Astrocyte (in vitro differentiated cells and primary cell): ENCODE data around the gene HOGA1. TPM values are rescaled to one million over a fixed set of nuclear protein-coding genes. Genes with fewer than 3 reads are reported as not detected.

ENCODE experiments used
- DNase-seq: peaks from one replicate; pipeline ENCODE4 v3.0.0-alpha.2; 2010; ENCODE audit warnings: low read depth
- FAIRE-seq: peaks from 2 replicates; lab custom pipeline; 2011; peaks lifted over from hg19 to GRCh38; lab: Jason Lieb, UNC
- H2AFZ ChIP-seq: 2 replicates; pipeline ENCODE4 v1.6.0; 2012; ENCODE audit warnings: low read depth, low read length, inconsistent platforms
- H3K27ac ChIP-seq: 2 replicates; pipeline ENCODE4 v1.5.1; 2011; ENCODE audit warnings: low read depth, low read length, inconsistent platforms
- H3K27me3 ChIP-seq: 2 replicates; pipeline ENCODE4 v1.6.0; 2011; ENCODE audit warnings: low read length, inconsistent platforms; ENCODE audit not compliant: insufficient read depth
- H3K36me3 ChIP-seq: 2 replicates; pipeline ENCODE4 v1.5.1; 2011; ENCODE audit warnings: low read length, inconsistent platforms; ENCODE audit not compliant: insufficient read depth
- H3K4me1 ChIP-seq: 2 replicates; pipeline ENCODE4 v1.5.1; 2011; ENCODE audit warnings: low read length, inconsistent platforms; ENCODE audit not compliant: insufficient read depth
- H3K4me2 ChIP-seq: 2 replicates; pipeline ENCODE4 v1.6.0; 2012; ENCODE audit warnings: low read length, inconsistent platforms
- H3K4me3 ChIP-seq: 2 replicates; pipeline ENCODE4 v1.5.1; 2011; ENCODE audit warnings: low read depth, mild to moderate bottlenecking, low read length, inconsistent platforms; ENCODE audit not compliant: insufficient read depth
- H3K79me2 ChIP-seq: 2 replicates; pipeline ENCODE4 v1.6.0; 2012; ENCODE audit warnings: mild to moderate bottlenecking, low read length, inconsistent platforms; ENCODE audit not compliant: insufficient read depth
- H3K9ac ChIP-seq: 2 replicates; pipeline ENCODE4 v1.6.0; 2012; ENCODE audit warnings: mild to moderate bottlenecking, low read length, inconsistent platforms
- H3K9me3 ChIP-seq: 2 replicates; pipeline ENCODE4 v1.5.1; 2012; ENCODE audit warnings: low read depth, mild to moderate bottlenecking, low read length, inconsistent platforms; ENCODE audit not compliant: insufficient read depth
- H4K20me1 ChIP-seq: 2 replicates; pipeline ENCODE4 v1.6.0; 2012; ENCODE audit warnings: low read length, inconsistent platforms; ENCODE audit not compliant: insufficient read depth
- H3K27ac Mint-ChIP-seq: one replicate; pipeline ENCODE4 v1.8.0; 2021; ENCODE audit warnings: mild to moderate bottlenecking, mixed read lengths; ENCODE audit not compliant: unreplicated experiment
- H3K27me3 Mint-ChIP-seq: one replicate; pipeline ENCODE4 v1.8.0; 2021; ENCODE audit warnings: low read depth, mixed read lengths; ENCODE audit not compliant: unreplicated experiment
- H3K36me3 Mint-ChIP-seq: one replicate; pipeline ENCODE4 v1.8.0; 2021; ENCODE audit warnings: low read depth, mixed read lengths; ENCODE audit not compliant: unreplicated experiment
- H3K4me1 Mint-ChIP-seq: one replicate; pipeline ENCODE4 v1.8.0; 2021; ENCODE audit warnings: low read depth, mixed read lengths; ENCODE audit not compliant: unreplicated experiment
- H3K4me3 Mint-ChIP-seq: one replicate; pipeline ENCODE4 v1.8.0; 2021; ENCODE audit warnings: mild to moderate bottlenecking, moderate library complexity, mixed read lengths; ENCODE audit not compliant: unreplicated experiment
- H3K9me3 Mint-ChIP-seq: one replicate; pipeline ENCODE4 v1.8.0; 2021; ENCODE audit warnings: mild to moderate bottlenecking, mixed read lengths; ENCODE audit not compliant: unreplicated experiment
- EZH2 ChIP-seq: IDR thresholded peaks from 2 replicates; pipeline ENCODE4 v1.6.1; 2012; ENCODE audit warnings: mild to moderate bottlenecking, low read length, inconsistent platforms; ENCODE audit not compliant: insufficient read depth
- total RNA-seq: library from RNA; stranded (reverse); gene quantifications from 2 replicates; pipeline ENCODE4 v1.2.1, GENCODE V29; 2021
- TF ChIP-seq, protein P1 (sequence below): IDR thresholded peaks from 2 replicates; pipeline ENCODE4 v1.5.1; 2011; ENCODE audit warnings: low read depth, mild to moderate bottlenecking, inconsistent platforms, low read length, moderate library complexity; ENCODE audit not compliant: insufficient read depth

Gene HOGA1
- total RNA-seq, 1 donor from 2014 or later: 0.23 TPM

DNA sequence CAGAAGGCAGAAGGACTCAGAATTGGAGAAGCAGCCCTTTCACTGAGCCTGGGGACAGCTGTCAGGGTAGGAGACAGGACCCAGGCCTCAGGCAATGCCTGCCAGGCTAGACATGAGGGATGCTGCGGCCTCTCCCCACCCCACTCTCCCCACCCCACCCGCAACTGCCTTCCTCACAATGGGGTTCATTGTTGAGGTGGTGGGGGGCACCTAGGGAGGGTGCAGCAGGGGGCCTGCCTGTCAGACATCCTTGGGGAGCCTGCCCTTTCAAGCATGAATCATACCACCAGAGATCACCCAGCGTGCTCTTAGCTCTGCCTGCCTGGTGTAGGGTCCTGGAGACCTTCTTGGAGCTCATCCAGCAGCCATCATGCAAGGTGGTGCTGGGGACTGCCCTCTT is 5.3 kb downstream of the HOGA1 start, which contains the start of gene C10orf62:
Gene C10orf62 (plus strand): TSS at position 243 of the 400 bp plus-strand sequence. CDS start 177 bp downstream, outside the sequence.
- H3K27ac Mint-ChIP-seq: peak within 1 kb of the TSS; percentile 62
- H3K27me3 Mint-ChIP-seq: no peaks in the 10 kb centered on the region
- FAIRE-seq: no peak

DNA sequence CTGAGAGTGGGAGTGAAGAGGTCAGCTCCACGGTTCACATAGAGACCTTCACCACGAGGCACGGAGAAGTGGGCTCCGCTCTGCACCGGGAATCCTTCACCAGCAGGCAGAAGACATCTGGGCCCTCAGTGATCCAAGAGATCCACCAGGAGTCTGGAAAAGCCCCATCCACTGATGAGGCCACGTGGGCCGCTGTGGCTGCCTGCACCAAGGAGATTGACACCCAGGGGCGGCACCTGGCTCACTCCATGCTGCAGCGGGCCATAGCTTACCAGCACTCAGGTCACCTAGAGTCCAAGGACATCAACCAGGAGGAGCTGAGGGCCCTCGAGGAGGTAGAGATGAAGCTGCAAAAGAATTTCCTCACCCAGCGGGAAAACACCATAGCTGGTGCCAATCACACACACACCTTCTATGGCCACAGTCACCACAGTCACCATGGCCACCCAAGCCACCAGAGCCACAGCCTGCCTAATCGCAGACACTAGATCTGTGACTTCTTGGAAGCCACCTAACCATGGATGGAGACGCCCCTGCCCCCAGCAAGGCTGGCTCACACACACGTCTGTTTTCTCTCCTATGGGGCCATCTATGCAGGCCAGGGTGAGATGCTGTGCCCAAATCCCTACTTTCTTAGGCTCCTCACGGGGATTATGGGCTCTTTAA is 6.0 kb downstream of the HOGA1 start:
- Histone ChIP-seq H3K79me2 (no peaks in the 10 kb centered on the region), H3K4me1 (no peaks in the 10 kb centered on the region), H3K27ac (no peak overlapping the region), H3K27me3 (no peaks in the 10 kb centered on the region), H3K9me3 (no peaks in the 10 kb centered on the region), H3K36me3 (no peaks in the 10 kb centered on the region), H2AFZ (no peak overlapping the region), H4K20me1 (no peaks in the 10 kb centered on the region), H3K9ac (no peak overlapping the region), H3K4me2 (no peak overlapping the region), H3K4me3 (no peak overlapping the region)
- TF ChIP-seq, protein P1, sequence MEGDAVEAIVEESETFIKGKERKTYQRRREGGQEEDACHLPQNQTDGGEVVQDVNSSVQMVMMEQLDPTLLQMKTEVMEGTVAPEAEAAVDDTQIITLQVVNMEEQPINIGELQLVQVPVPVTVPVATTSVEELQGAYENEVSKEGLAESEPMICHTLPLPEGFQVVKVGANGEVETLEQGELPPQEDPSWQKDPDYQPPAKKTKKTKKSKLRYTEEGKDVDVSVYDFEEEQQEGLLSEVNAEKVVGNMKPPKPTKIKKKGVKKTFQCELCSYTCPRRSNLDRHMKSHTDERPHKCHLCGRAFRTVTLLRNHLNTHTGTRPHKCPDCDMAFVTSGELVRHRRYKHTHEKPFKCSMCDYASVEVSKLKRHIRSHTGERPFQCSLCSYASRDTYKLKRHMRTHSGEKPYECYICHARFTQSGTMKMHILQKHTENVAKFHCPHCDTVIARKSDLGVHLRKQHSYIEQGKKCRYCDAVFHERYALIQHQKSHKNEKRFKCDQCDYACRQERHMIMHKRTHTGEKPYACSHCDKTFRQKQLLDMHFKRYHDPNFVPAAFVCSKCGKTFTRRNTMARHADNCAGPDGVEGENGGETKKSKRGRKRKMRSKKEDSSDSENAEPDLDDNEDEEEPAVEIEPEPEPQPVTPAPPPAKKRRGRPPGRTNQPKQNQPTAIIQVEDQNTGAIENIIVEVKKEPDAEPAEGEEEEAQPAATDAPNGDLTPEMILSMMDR: no peak
- no peak for TF ChIP-seq EZH2
- Mint-ChIP-seq H3K4me1 (peaks cover 1% of the 10 kb centered on the region), H3K27me3 (no peaks in the 10 kb centered on the region), H3K27ac (no peak overlapping the region), H3K36me3 (peaks cover 1% of the 10 kb centered on the region), H3K4me3 (no peak overlapping the region), H3K9me3 (no peaks in the 10 kb centered on the region)
- no peak for DNase-seq
- no peak for FAIRE-seq

More for the DNA sequence above, 5.3 kb downstream of the HOGA1 start, which contains the start of gene C10orf62:
- Histone ChIP-seq H4K20me1 (no peaks in the 10 kb centered on the region), H3K9me3 (no peaks in the 10 kb centered on the region), H3K9ac (no peak within 1 kb of the TSS), H3K27ac (no peak within 1 kb of the TSS), H3K4me3 (no peak within 1 kb of the TSS), H3K79me2 (no peaks in the 10 kb centered on the region), H3K4me1 (no peaks in the 10 kb centered on the region), H3K4me2 (no peak within 1 kb of the TSS), H3K27me3 (no peaks in the 10 kb centered on the region), H3K36me3 (no peaks in the 10 kb centered on the region), H2AFZ (no peak within 1 kb of the TSS)
- TF ChIP-seq, protein P1: no peak
- no peak for DNase-seq
- H3K4me3 Mint-ChIP-seq: no peak within 1 kb of the TSS
- H3K9me3 Mint-ChIP-seq: no peaks in the 10 kb centered on the region
- H3K4me1 Mint-ChIP-seq: peaks cover 2% of the 10 kb centered on the region
- peaks cover 1% of the 10 kb centered on the region for H3K36me3 Mint-ChIP-seq
